Kidney epithelial cell (primary cell): ENCODE data around the gene RAB7A. TPM values are rescaled to one million over a fixed set of nuclear protein-coding genes. Genes with fewer than 3 reads are reported as not detected.
"Not testable (repeated sequence)": the region's sequence is repeated elsewhere in the genome, so short reads cannot be mapped to it uniquely, and the experiment has no call there.

Experiments
- DNase-seq: peaks from one replicate; pipeline ENCODE4 v3.0.0-alpha.2; 2010; ENCODE audit warnings: low read depth
- H3K27me3 ChIP-seq: 2 replicates; pipeline ENCODE4 v1.6.0; 2011; ENCODE audit warnings: low read length; ENCODE audit not compliant: control insufficient read depth, insufficient read depth
- H3K36me3 ChIP-seq: 2 replicates; pipeline ENCODE4 v1.5.1; 2011; ENCODE audit warnings: low read length; ENCODE audit not compliant: control insufficient read depth, insufficient read depth
- H3K4me3 ChIP-seq: 2 replicates; pipeline ENCODE4 v1.5.1; 2011; ENCODE audit warnings: low read depth, mild to moderate bottlenecking, control low read depth, low read length
- total RNA-seq: library from RNA; depleted of rRNA; stranded (reverse); fragments of >200 nt; gene quantifications from 2 replicates; pipeline ENCODE4 v1.2.3, GENCODE V29; 2015
- TF ChIP-seq, protein P1 (sequence below): IDR thresholded peaks from 2 replicates; pipeline ENCODE4 v1.5.1; 2011; ENCODE audit warnings: mild to moderate bottlenecking, moderate library complexity, low read length, control low read depth, inconsistent platforms; ENCODE audit not compliant: insufficient read depth, poor library complexity, severe bottlenecking

The RAB7A gene
- total RNA-seq, 1 donor from 2014 or later = 114 TPM

- H3K36me3 ChIP-seq = no peaks in the 10 kb centered on the region
- H3K27me3 ChIP-seq = no peaks in the 10 kb centered on the region
- no peak for DNase-seq
- TF ChIP-seq, protein P1, sequence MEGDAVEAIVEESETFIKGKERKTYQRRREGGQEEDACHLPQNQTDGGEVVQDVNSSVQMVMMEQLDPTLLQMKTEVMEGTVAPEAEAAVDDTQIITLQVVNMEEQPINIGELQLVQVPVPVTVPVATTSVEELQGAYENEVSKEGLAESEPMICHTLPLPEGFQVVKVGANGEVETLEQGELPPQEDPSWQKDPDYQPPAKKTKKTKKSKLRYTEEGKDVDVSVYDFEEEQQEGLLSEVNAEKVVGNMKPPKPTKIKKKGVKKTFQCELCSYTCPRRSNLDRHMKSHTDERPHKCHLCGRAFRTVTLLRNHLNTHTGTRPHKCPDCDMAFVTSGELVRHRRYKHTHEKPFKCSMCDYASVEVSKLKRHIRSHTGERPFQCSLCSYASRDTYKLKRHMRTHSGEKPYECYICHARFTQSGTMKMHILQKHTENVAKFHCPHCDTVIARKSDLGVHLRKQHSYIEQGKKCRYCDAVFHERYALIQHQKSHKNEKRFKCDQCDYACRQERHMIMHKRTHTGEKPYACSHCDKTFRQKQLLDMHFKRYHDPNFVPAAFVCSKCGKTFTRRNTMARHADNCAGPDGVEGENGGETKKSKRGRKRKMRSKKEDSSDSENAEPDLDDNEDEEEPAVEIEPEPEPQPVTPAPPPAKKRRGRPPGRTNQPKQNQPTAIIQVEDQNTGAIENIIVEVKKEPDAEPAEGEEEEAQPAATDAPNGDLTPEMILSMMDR = no peak
- no peak overlapping the region for H3K4me3 ChIP-seq
Measured at GRCh38 chr3:128825117-128825725, 99.2 kb downstream of the RAB7A start.

GRCh38 chr3:128829087-128829486 lies 103.1 kb downstream of the RAB7A start:
- not testable (repeated sequence) for H3K36me3 ChIP-seq, H3K4me3 ChIP-seq, H3K27me3 ChIP-seq, DNase-seq

GRCh38 chr3:128829925-128830625 lies 104.1 kb downstream of the RAB7A start:
- DNase-seq, H3K27me3 ChIP-seq, H3K4me3 ChIP-seq, H3K36me3 ChIP-seq: not testable (repeated sequence)

DNA sequence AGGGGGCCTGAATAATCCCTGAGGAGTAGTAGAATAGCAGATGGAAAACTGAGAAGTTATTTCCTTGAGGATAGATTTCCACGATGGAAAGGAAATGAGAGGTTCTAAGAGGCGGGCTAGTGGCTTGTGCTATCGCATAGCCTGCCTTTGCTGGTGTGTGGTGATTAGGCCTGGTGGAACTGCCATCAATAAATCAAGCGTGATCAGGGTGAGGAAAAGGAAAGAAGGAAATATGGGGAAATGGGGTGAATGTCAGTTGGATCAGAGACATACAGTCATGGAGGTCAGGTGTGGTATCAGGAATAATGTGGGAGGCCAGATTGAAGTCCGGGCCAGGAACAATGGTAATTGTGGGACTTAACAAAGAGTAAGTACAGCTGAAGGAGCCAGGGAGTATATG lies 104.8 kb downstream of the RAB7A start:
- H3K36me3 ChIP-seq, H3K27me3 ChIP-seq, H3K4me3 ChIP-seq, DNase-seq: not testable (repeated sequence)

DNA sequence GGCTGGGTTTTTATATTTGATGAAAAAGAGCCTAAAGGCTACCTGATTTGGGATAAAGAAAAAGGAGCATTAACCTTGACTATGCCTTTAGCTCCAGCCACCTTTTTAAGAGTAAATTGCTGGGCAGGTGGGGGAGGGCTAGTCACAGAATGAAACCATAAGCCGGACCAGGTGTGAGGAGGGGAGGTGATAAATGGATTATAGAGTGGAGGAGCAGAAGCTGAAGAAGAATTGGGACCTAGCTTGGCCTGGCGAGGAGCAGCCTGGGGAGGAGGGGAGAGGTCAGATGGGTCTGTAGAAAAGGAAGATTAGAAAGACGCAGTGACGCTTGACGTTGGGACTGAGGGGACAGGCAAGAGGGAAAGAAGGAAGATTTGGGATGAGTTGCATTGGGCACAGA lies 107.0 kb downstream of the RAB7A start:
- not testable (repeated sequence) for H3K4me3 ChIP-seq, DNase-seq, H3K27me3 ChIP-seq, H3K36me3 ChIP-seq

GRCh38 chr3:128835096-128835495 lies 109.1 kb downstream of the RAB7A start:
- no peak for DNase-seq
- H3K4me3 ChIP-seq = no peak overlapping the region
- TF ChIP-seq, protein P1 = no peak
- H3K36me3 ChIP-seq = no peaks in the 10 kb centered on the region
- H3K27me3 ChIP-seq = no peaks in the 10 kb centered on the region

DNA sequence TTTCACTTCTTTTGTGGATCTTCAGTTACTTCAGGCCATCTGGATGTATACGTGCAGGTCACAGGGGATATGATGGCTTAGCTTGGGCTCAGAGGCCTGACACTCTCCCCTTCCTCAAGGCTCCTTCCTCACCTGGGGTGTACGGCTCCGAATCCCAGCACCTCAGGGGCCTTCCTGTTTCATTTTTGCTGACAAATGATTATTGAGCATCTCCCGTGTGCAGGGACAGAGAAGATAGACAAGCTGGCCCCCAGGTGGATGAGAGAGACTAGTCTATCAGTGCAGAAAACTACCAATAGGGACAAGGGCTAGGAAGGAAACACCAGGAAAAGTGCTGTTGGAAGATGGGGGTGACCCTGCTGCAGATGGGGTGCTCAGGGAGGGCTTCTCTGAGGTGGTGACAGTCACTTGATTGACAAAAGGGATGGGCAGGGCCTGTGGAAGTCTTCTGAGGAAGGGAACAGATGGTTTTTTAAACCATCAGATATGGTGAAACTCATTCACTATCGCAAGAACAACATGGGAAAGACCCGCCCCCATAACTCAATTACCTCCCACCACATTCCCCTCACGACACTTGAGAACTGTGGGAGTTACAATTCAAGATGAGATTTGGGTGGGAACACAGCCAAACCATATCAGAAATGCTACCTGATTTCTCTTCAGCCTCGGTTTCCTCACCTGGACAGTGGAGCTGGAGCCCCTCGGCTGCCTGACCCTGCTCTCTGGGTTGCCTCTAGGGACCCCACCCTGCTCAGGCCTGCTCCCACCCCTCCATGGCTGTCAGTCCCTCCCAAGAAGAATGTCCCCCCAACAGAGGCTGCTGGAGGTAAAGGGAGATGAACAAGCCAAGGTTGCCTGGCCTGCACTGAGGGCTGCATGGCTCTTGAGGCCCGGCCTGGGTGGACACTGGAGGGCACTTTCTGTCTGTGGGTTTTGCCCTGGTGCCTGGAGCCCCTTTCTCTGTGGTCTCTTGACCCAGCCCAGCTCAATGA lies 116.2 kb downstream of the RAB7A start:
- Histone ChIP-seq H3K27me3 (no peaks in the 10 kb centered on the region), H3K4me3 (no peak overlapping the region), H3K36me3 (no peaks in the 10 kb centered on the region)
- no peak for DNase-seq
- TF ChIP-seq, protein P1 = no peak
